K562 (cell line): ENCODE results near the gene ZC3H12A. TPM values are rescaled to one million over a fixed set of nuclear protein-coding genes. Genes with fewer than 3 reads are reported as not detected.

ENCODE experiments used
- CAMTA2 ChIP-seq: fragments of 250-450 bp; sonication (Bioruptor Pico); conservative IDR thresholded peaks from 2 replicates; pipeline ENCODE4 v1.5.1; 2022
- MGA ChIP-seq: fragments of 450-650 bp; IDR thresholded peaks from 2 replicates; pipeline ENCODE4 v1.6.1; 2016; ENCODE audit warnings: mild to moderate bottlenecking, moderate library complexity
- SIN3A ChIP-seq, 2 experiments: fragments of 150-350 bp in 1 of 2; IDR thresholded peaks; 2 replicates each; pipeline ENCODE4 v1.6.1; 2011 to 2016; ENCODE audit warnings: borderline replicate concordance in 2 of 2, low read depth in 2 of 2, low read length in 2 of 2, mild to moderate bottlenecking in 2 of 2, moderate library complexity in 2 of 2; ENCODE audit not compliant: control insufficient read depth in 1 of 2
- ZC3H11A ChIP-seq: IDR thresholded peaks from 2 replicates; pipeline ENCODE4 v1.6.1; 2012; ENCODE audit warnings: low read depth, low read length, improper control_type of control experiment
- ZNF280B ChIP-seq: fragments of 250-450 bp; sonication (Bioruptor Pico); IDR thresholded peaks from 2 replicates; pipeline ENCODE4 v1.5.1; 2021; ENCODE audit warnings: mild to moderate bottlenecking
- polyA plus RNA-seq, 8 experiments: library from polyadenylated mRNA; depleted of rRNA in 4 of 8; stranded (reverse) in 5 of 8; unstranded in 3 of 8; fragments of >200 nt; fragmentation: Nextera tagmentation in 2 of 8; fragmentation: Illumina TruSeq in 1 of 8; extraction: Ambion mirVana in 2 of 8; extraction: Trizol in 1 of 8; gene quantifications; 2 replicates each; pipeline versions ENCODE4 v1.2.1 to v1.2.3, GENCODE V29; 2011 to 2014; ENCODE audit warnings: inconsistent platforms in 1 of 8, missing spikeins in 1 of 8
- total RNA-seq, 7 experiments: library from RNA; depleted of rRNA in 6 of 7; stranded (reverse); fragments of >200 nt in 6 of 7; fragmentation: Illumina TruSeq in 2 of 7; extraction: Trizol in 2 of 7; gene quantifications; 2 replicates each; pipeline versions ENCODE4 v1.2.1 to v1.2.3, GENCODE V29; 2011 to 2021; ENCODE audit warnings: low replicate concordance in 1 of 7
- TF ChIP-seq, protein P1 (sequence below): conservative IDR thresholded peaks from 2 replicates; pipeline ENCODE4 v1.6.1; 2011; ENCODE audit warnings: low read depth, mild to moderate bottlenecking, low read length; ENCODE audit not compliant: control insufficient read depth

The ZC3H12A gene
- total and polyA plus RNA-seq, 9 of the 15 experiments (the other 6 are each of a cell fraction or from before 2014, with no cell fraction given) = 0.14 to 9.4 (median 6.7) TPM

DNA sequence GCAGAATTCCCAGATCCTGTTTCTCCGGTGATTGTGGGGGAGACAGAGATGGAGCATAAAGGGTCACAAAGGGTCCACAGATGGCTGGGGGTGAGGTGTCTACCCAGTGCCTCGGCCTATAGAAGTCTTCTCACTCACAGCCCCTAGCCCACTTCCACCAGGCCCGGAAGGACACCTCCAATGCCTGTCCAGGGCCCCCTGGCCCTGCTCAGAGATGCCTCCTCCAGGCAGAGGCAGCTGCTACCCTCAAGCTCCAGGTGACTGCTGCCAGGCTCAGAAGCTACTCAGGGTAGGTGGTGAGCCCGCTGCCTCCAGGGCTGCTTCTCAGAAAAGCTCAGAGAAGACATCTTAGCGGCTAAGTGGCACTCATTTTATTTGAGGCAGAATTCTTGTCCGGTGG lies 22.0 kb upstream of the ZC3H12A start (continued):
- TF ChIP-seq MGA (no peak), CAMTA2 (CRISPR knock-in tag) (no peak), SIN3A (IDR thresholded peaks at IDR 0.05; ENCODE audit: borderline replicate concordance in 2 of 2, control insufficient read depth in 1 of 2, low read depth in 2 of 2, low read length in 2 of 2) (no peak), ZNF280B (CRISPR knock-in tag) (no peak), ZC3H11A (no peak)
- TF ChIP-seq, protein P1, sequence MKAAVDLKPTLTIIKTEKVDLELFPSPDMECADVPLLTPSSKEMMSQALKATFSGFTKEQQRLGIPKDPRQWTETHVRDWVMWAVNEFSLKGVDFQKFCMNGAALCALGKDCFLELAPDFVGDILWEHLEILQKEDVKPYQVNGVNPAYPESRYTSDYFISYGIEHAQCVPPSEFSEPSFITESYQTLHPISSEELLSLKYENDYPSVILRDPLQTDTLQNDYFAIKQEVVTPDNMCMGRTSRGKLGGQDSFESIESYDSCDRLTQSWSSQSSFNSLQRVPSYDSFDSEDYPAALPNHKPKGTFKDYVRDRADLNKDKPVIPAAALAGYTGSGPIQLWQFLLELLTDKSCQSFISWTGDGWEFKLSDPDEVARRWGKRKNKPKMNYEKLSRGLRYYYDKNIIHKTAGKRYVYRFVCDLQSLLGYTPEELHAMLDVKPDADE = no peak
